ENCODE measurements around the gene ATAD2B. TPM values are rescaled to one million over a fixed set of nuclear protein-coding genes. Genes with fewer than 3 reads are reported as not detected.
"Not testable (repeated sequence)": the region's sequence is repeated elsewhere in the genome, so short reads cannot be mapped to it uniquely, and the experiment has no call there.

The ATAD2B gene
- polyA plus RNA-seq, 1 experiment = 1.5 TPM

DNA sequence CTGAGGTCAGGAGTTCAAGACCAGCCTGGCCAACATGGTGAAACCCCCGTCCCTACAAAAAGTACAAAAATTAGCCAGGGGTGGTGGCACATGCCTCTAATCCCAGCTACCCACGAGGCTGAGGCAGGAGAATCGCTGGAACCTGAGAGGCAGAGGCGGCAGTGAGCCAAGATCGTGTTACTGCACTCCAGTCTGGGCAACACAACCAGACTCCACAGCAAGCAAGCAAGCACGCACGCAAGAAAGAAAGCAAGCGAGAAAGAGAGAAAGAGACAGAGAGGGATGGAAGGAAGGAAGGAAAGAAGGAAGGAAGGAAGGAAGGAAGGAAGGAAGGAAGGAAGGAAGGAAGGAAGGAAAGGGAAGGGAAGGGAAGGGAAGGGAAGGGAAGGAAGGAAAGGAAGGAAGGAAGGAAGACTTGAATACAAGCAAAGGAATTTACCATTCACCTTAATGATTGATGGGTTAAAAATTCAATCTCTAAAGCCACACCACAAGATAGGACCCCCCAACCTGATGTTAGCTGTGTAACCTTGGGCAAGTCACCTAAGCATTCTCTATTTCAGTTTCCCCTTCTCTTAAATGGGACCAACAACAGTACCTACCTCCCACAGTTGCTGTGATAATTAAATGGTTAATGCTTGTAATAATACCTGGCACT lies 181.7 kb downstream of the ATAD2B start:
- no peak for DNase-seq (ENCODE audit: low read depth)
- POLR2A ChIA-PET = no interaction called here
- Histone ChIP-seq H3K27me3 (ENCODE audit: control insufficient read depth, insufficient read depth, low read length) (no peaks in the 10 kb centered on the region), H3K4me3 (ENCODE audit: low read depth, low read length) (no peak overlapping the region), H3K36me3 (ENCODE audit: control insufficient read depth, insufficient read depth, low read length) (peaks cover under 1% of the 10 kb centered on the region; the same call in 1 of the 2 replicates)
- CTCF ChIA-PET = no interaction called here
- TF ChIP-seq, protein P1, sequence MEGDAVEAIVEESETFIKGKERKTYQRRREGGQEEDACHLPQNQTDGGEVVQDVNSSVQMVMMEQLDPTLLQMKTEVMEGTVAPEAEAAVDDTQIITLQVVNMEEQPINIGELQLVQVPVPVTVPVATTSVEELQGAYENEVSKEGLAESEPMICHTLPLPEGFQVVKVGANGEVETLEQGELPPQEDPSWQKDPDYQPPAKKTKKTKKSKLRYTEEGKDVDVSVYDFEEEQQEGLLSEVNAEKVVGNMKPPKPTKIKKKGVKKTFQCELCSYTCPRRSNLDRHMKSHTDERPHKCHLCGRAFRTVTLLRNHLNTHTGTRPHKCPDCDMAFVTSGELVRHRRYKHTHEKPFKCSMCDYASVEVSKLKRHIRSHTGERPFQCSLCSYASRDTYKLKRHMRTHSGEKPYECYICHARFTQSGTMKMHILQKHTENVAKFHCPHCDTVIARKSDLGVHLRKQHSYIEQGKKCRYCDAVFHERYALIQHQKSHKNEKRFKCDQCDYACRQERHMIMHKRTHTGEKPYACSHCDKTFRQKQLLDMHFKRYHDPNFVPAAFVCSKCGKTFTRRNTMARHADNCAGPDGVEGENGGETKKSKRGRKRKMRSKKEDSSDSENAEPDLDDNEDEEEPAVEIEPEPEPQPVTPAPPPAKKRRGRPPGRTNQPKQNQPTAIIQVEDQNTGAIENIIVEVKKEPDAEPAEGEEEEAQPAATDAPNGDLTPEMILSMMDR (IDR thresholded peaks at IDR 0.05; ENCODE audit: insufficient read depth, low read depth, low read length) = no peak

GRCh38 chr2:23736783-23737182 lies 190.1 kb downstream of the ATAD2B start:
- H3K27me3 ChIP-seq (ENCODE audit: control insufficient read depth, insufficient read depth, low read length); CTCF ChIA-PET; H3K4me3 ChIP-seq (ENCODE audit: low read depth, low read length); H3K36me3 ChIP-seq (ENCODE audit: control insufficient read depth, insufficient read depth, low read length); DNase-seq (ENCODE audit: low read depth); POLR2A ChIA-PET: not testable (repeated sequence)

DNA sequence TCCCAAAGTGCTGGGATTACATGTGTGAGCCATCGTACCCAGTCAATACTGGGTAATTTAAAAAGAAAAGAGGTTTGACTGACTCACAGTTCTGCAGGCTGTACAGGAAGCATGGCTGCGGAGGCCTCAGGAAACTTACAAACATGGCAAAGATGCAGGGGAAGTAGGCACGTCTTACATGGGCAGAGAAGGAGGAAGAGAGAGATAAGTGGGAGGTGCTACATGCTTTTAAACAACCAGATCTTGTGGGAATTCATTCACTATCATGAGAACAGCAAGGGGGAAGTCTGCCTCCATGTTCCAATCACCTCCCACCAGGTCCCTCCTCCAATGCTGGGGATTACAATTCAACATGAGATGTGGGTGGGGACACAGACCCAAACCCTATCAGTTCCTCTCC lies 192.5 kb downstream of the ATAD2B start:
- POLR2A ChIA-PET = no interaction called here
- Histone ChIP-seq H3K36me3 (ENCODE audit: control insufficient read depth, insufficient read depth, low read length) (no peaks in the 10 kb centered on the region), H3K4me3 (ENCODE audit: low read depth, low read length) (no peak overlapping the region), H3K27me3 (ENCODE audit: control insufficient read depth, insufficient read depth, low read length) (no peaks in the 10 kb centered on the region)
- TF ChIP-seq, protein P1 (IDR thresholded peaks at IDR 0.05; ENCODE audit: insufficient read depth, low read depth, low read length) = no peak
- CTCF ChIA-PET = no interaction called here
- DNase-seq (ENCODE audit: low read depth) = no peak

GRCh38 chr2:23723029-23723428 lies 203.9 kb downstream of the ATAD2B start:
- H3K36me3 ChIP-seq (ENCODE audit: control insufficient read depth, insufficient read depth, low read length); H3K27me3 ChIP-seq (ENCODE audit: control insufficient read depth, insufficient read depth, low read length); POLR2A ChIA-PET; CTCF ChIA-PET; H3K4me3 ChIP-seq (ENCODE audit: low read depth, low read length); DNase-seq (ENCODE audit: low read depth): not testable (repeated sequence)

DNA sequence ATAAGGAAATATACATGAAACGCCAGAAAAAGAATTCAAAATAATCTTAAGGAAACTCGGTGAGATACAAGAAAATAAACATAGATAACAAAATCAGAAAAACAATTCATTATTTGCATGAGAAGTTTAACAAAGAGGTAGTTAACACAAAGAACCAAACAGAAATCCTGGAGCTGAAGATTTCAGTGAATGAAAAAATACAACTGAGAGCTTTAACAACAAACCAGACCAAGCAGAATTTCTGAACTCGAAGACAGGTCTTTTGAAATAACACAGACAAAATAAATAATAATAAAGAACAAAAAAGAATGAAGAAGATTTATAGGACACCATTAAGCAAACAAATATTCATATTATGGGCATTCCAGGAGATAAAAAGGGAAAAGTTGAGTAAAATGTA lies 204.7 kb downstream of the ATAD2B start:
- POLR2A ChIA-PET = no interaction called here
- Histone ChIP-seq H3K36me3 (ENCODE audit: control insufficient read depth, insufficient read depth, low read length) (no peaks in the 10 kb centered on the region), H3K27me3 (ENCODE audit: control insufficient read depth, insufficient read depth, low read length) (no peaks in the 10 kb centered on the region), H3K4me3 (ENCODE audit: low read depth, low read length) (no peak overlapping the region)
- DNase-seq (ENCODE audit: low read depth) = no peak
- CTCF ChIA-PET = no interaction called here
- TF ChIP-seq, protein P1 (IDR thresholded peaks at IDR 0.05; ENCODE audit: insufficient read depth, low read depth, low read length) = no peak

DNA sequence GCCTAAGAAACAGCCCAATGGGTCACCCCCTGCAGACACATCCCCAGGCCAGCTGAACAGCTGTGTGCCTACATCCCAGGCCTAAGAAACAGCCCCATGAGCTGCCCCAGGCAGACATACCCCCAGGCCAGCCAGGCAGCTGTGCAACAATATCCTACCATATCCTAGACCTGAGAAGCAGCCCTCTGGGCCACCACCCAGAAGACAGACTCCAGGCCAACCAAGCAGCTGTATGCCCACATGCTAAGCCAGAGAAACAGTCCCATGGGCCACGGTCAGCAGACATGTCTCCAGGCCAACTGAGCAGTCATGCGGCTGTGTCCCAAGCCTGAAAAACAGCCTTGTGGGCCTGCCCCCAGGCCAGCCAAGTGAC lies 205.5 kb downstream of the ATAD2B start:
- no peak for DNase-seq (ENCODE audit: low read depth)
- ChIA-PET POLR2A (no interaction called here), CTCF (no interaction called here)
- H3K4me3 ChIP-seq (ENCODE audit: low read depth, low read length) = no peak overlapping the region
- H3K36me3 ChIP-seq (ENCODE audit: control insufficient read depth, insufficient read depth, low read length) = no peaks in the 10 kb centered on the region
- TF ChIP-seq, protein P1 (IDR thresholded peaks at IDR 0.05; ENCODE audit: insufficient read depth, low read depth, low read length) = no peak
- H3K27me3 ChIP-seq (ENCODE audit: control insufficient read depth, insufficient read depth, low read length) = no peaks in the 10 kb centered on the region
